Hindlimb muscle (tissue), 1 donor: ENCODE results near the gene IFNA16. TPM values are rescaled to one million over a fixed set of nuclear protein-coding genes. Genes with fewer than 3 reads are reported as not detected.
"Not testable (repeated sequence)": the region's sequence is repeated elsewhere in the genome, so short reads cannot be mapped to it uniquely, and the experiment has no call there.

Experiments
- DNase-seq: peaks from one replicate; pipeline ENCODE4 v3.0.0-alpha.2; 2013
- polyA plus RNA-seq: library from polyadenylated mRNA; unstranded; fragments of 120-200 nt; gene quantifications from one replicate; pipeline ENCODE4 v1.2.1, GENCODE V29; 2013; ENCODE audit not compliant: insufficient read length

The IFNA16 gene
- polyA plus RNA-seq, 1 donor: not detected

DNA sequence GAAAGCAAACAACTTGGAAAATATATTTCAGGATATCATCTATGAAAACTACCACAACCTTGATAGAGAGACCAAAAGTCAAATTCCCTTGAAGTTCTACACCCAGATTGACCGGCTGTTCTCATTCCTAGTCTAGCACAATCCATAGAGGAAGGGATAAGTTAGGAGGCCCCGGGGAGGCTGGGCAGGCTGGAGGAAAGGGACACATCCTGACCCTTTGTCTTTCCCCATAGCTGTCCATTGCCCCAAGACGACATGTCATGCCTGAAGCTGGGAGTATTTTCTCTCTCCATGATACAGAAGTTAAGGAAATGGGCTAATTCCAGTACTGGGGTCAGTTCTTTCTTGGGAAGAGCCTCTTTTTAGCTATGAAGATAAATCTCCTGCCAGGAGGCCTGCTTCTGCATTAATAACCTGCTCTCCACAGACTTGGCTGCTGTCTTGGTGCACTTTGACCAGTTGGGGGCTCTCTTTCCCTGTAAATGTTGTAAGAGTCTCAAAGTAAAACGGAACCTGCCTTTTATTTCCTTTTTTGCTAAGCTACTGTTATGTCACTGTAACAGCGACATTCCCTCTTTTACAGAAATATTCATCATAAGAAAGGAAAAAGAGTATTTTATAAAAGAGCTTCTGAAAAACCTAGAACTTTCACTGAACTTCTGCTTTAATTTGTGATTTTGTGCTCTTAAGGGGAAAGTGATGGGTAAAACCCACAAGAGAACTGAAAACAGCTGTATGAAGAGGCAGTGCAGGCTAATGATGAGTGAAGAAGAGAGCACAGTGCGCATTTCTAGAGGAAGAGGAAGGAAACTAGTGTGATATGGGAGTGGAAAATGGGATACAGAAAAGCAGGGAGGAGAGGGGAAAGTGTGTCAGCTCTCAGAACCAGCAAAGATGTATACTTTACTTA, 22.0 kb downstream of the IFNA16 start:
- DNase-seq: not testable (repeated sequence)

DNA sequence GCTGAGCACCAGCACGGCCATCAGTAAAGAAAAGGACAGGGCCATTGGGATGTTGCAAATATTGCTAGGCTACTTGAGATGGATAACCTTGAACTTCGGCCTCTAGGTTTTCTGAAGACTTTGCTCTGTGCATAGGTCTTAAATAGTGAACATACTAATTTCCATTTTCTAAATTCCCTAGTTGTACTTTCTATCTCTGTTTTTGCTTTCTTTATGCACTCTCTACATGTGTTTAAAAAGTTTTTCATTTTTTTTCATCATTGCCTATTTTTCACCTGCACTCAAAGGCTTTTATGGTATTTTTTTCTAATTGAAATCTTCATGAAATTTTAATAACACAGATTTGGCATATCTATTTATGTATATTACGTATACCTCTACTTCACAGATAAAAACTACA, 29.6 kb downstream of the IFNA16 start, which contains the start of gene IFNA4:
IFNA4 (minus strand) TSS at position 101 of the 400 bp plus-strand sequence; CDS start at position 45, 56 bp downstream.
- not testable (repeated sequence) for DNase-seq

DNA sequence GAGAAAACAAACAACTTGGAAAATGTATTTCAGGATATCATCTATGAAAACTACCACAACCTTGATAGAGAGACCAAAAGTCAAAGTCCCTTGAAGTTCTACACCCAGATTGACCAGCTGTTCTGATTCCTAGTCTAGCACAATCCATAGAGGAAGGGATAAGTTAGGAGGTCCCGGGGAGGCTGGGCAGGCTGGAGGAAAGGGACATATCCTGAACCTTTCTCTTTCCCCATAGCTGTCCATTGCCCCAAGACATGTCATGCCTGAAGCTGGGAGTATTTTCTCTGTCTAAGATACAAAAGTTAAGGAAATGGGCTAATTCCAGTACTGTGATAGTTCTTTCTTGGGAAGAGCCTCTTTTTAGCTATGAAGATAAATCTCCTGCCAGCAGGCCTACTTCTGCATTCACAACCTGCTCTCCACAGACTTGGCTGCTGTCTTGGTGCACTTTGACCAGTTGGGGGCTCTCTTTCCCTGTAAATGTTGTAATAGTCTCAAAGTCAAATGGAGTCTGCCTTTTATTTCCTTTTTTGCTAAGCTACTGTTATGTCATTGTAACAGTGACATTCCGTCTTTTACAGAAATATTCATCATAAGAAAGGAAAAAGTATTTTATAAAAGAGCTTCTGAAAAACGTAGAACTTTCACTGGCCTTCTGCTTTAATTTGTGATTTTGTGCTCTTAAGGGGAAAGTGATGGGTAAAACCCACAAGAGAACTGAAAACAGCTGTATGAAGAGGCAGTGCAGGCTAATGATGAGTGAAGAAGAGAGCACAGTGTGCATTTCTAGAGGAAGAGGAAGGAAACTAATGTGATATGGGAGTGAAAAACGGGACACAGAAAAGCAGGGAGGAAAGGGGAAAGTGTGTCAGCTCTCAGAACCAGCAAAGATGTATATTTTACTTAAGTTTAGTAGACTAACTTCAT, 34.0 kb downstream of the IFNA16 start:
- not testable (repeated sequence) for DNase-seq

DNA sequence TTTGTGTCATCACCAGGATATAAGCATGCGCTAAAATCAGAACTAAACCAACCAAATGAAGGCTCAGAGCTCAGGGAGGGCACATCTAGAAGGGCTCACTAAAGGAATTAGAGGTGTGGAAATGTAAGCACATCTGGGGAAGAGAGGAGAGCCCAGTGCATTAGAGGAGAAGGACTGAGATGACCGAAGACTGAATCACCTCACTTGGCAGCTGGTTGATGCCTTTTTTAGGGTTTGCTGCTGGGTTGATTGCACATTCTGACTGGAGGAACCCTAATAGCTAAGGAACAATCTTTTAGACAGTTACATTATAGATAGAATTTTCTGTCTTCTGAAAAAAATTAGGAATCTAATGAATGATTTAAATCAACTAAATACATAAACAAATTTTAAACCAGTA, 42.4 kb downstream of the IFNA16 start:
- DNase-seq: no peak

DNA sequence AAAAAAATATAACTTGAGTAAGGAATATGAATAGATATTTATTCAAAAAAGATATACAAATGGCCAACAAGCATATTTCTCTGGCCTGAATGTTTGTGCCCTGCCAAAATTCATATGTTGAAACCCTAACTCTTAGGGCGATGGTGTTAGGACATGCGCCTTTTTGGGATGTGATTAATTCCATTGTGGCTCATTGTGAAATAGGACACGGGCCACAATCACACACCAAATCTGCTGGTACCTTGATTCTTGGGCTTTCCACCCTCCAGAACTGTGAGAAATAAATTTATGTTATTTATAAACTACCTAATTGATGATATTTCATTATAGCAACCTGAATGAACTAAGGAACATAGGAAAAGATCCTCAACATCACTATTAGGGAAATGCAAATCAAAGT, 45.0 kb downstream of the IFNA16 start:
- DNase-seq: no peak

- no peak for DNase-seq
Observed at GRCh38 chr9:21171351-21171750, 45.8 kb downstream of the IFNA16 start.

GRCh38 chr9:21166560-21166959, 50.6 kb downstream of the IFNA16 start, which contains the start of gene IFNA21:
TSS of gene IFNA21 (minus strand) at chr9:21166660. CDS start at chr9:21166612, 48 bp downstream.
- DNase-seq: not testable (repeated sequence)

Other genes with a start within 250 kb of the IFNA16 start
- gene HACD4, start 185.7 kb downstream of the IFNA16 start, polyA plus RNA-seq: 1.4 TPM
- not detected for gene IFNB1, start 139.4 kb downstream of the IFNA16 start, polyA plus RNA-seq
- gene IFNW1, start 75.5 kb downstream of the IFNA16 start, polyA plus RNA-seq: not detected
- gene IFNA21, start 50.7 kb downstream of the IFNA16 start, polyA plus RNA-seq: not detected
- gene IFNA4, start 29.7 kb downstream of the IFNA16 start, polyA plus RNA-seq: not detected
- not detected for gene IFNA7, start 15.1 kb downstream of the IFNA16 start, polyA plus RNA-seq
- not detected for gene IFNA10, start 10.2 kb downstream of the IFNA16 start, polyA plus RNA-seq
- not detected for gene IFNA17, start 10.9 kb upstream of the IFNA16 start, polyA plus RNA-seq
- gene IFNA14, start 22.7 kb upstream of the IFNA16 start, polyA plus RNA-seq: not detected
- gene IFNA5, start 88.0 kb upstream of the IFNA16 start, polyA plus RNA-seq: not detected
- gene KLHL9, start 118.1 kb upstream of the IFNA16 start, polyA plus RNA-seq: 19.6 TPM
- gene IFNA6, start 133.6 kb upstream of the IFNA16 start, polyA plus RNA-seq: not detected
- not detected for gene IFNA13, start 150.7 kb upstream of the IFNA16 start, polyA plus RNA-seq
- not detected for gene IFNA2, start 168.1 kb upstream of the IFNA16 start, polyA plus RNA-seq
- gene IFNA8, start 191.8 kb upstream of the IFNA16 start, polyA plus RNA-seq: not detected
- not detected for gene IFNA1, start 223.1 kb upstream of the IFNA16 start, polyA plus RNA-seq